K562 (cell line): ENCODE measurements around the gene SLC46A3. TPM values are rescaled to one million over a fixed set of nuclear protein-coding genes. Genes with fewer than 3 reads are reported as not detected.
A peak's percentile ranks its signal among the peaks of the same experiment; 100 is the strongest.

Experiments used
- BACH1 ChIP-seq: fragments of 200-800 bp; sonication (Bioruptor generic); IDR thresholded peaks from 2 replicates; pipeline ENCODE4 v1.6.1; 2016; ENCODE audit warnings: missing genetic modification characterization, missing compliant biosample characterization
- C11orf30 ChIP-seq: fragments of 450-650 bp; IDR thresholded peaks from 2 replicates; pipeline ENCODE4 v1.6.1; 2016; ENCODE audit warnings: low read depth, mild to moderate bottlenecking
- DEAF1 ChIP-seq: fragments of 450-650 bp; formaldehyde crosslinking; IDR thresholded peaks from 2 replicates; pipeline ENCODE4 v1.4.0; 2020; ENCODE audit warnings: mild to moderate bottlenecking, moderate library complexity
- DPF2 ChIP-seq: fragments of 450-650 bp; IDR thresholded peaks from 2 replicates; pipeline ENCODE4 v1.6.1; 2016
- ETV1 ChIP-seq: fragments of 450-650 bp; conservative IDR thresholded peaks from 2 replicates; pipeline ENCODE4 v1.6.1; 2016; ENCODE audit warnings: missing genetic modification characterization, control low read depth, low read depth, missing compliant biosample characterization
- HNRNPH1 ChIP-seq: fragments of 200-400 bp; formaldehyde crosslinking; optimal IDR thresholded peaks from 2 replicates; pipeline ENCODE3; 2017; ENCODE audit warnings: low read depth, mild to moderate bottlenecking, low read length, moderate library complexity
- HSF4 ChIP-seq: fragments of 250-450 bp; sonication (Bioruptor Pico); IDR thresholded peaks from 2 replicates; pipeline ENCODE4 v2.1.2; 2022; ENCODE audit warnings: mild to moderate bottlenecking, moderate library complexity, borderline replicate concordance
- JUND ChIP-seq, 2 experiments: IDR thresholded peaks; 2 replicates in 1 of 2; 3 replicates in 1 of 2; pipeline ENCODE4 v1.6.1; 2011; ENCODE audit warnings: borderline replicate concordance in 2 of 2, low read depth in 2 of 2, low read length in 2 of 2, improper control_type of control experiment in 1 of 2, missing biosample characterization in 1 of 2, missing genetic modification characterization in 1 of 2, missing genetic modification reagents in 1 of 2
- KLF13 ChIP-seq: fragments of 450-650 bp; IDR thresholded peaks from 2 replicates; pipeline ENCODE4 v1.6.1; 2016; ENCODE audit warnings: missing genetic modification characterization, low read depth, mild to moderate bottlenecking, missing compliant biosample characterization, moderate library complexity, borderline replicate concordance
- MAFG ChIP-seq: fragments of 450-650 bp; conservative IDR thresholded peaks from 2 replicates; pipeline ENCODE4 v1.6.1; 2016; ENCODE audit warnings: missing genetic modification characterization, missing compliant biosample characterization
- PHB ChIP-seq: fragments of 250-450 bp; sonication (Bioruptor Pico); IDR thresholded peaks from 2 replicates; pipeline ENCODE4 v1.5.0; 2021
- RBFOX2 ChIP-seq: fragments of 200-400 bp; formaldehyde crosslinking; IDR thresholded peaks from 2 replicates; pipeline ENCODE4 v1.6.1; 2017; ENCODE audit warnings: low read depth, mild to moderate bottlenecking, low read length, moderate library complexity
- SNRNP70 ChIP-seq: fragments of 200-400 bp; formaldehyde crosslinking; optimal IDR thresholded peaks from 2 replicates; pipeline ENCODE3; 2017; ENCODE audit warnings: low read depth, low read length
- ZNF398 ChIP-seq: fragments of 250-450 bp; sonication (Bioruptor Pico); IDR thresholded peaks from 2 replicates; pipeline ENCODE4 v1.8.0; 2021; ENCODE audit warnings: moderate library complexity, mild to moderate bottlenecking, inconsistent platforms
- ZNF764 ChIP-seq: fragments of 250-450 bp; sonication (Bioruptor Pico); IDR thresholded peaks from 2 replicates; pipeline ENCODE4 v1.4.0; 2020; ENCODE audit warnings: low read depth, mild to moderate bottlenecking, moderate library complexity
- polyA plus RNA-seq, 8 experiments: library from polyadenylated mRNA; depleted of rRNA in 4 of 8; stranded (reverse) in 5 of 8; unstranded in 3 of 8; fragments of >200 nt; fragmentation: Nextera tagmentation in 2 of 8; fragmentation: Illumina TruSeq in 1 of 8; extraction: Ambion mirVana in 2 of 8; extraction: Trizol in 1 of 8; gene quantifications; 2 replicates each; pipeline versions ENCODE4 v1.2.1 to v1.2.3, GENCODE V29; 2011 to 2014; ENCODE audit warnings: inconsistent platforms in 1 of 8, missing spikeins in 1 of 8
- total RNA-seq, 7 experiments: library from RNA; depleted of rRNA in 6 of 7; stranded (reverse); fragments of >200 nt in 6 of 7; fragmentation: Illumina TruSeq in 2 of 7; extraction: Trizol in 2 of 7; gene quantifications; 2 replicates each; pipeline versions ENCODE4 v1.2.1 to v1.2.3, GENCODE V29; 2011 to 2021; ENCODE audit warnings: low replicate concordance in 1 of 7

The SLC46A3 gene
- total and polyA plus RNA-seq, 9 of the 15 experiments (the other 6 are each of a cell fraction or from before 2014, with no cell fraction given) = 0.14 to 1.2 (median 0.51) TPM

- 0 out of 2 replicates have a peak, but pooled peaks have one; percentile 32 for TF ChIP-seq ETV1
- no peak for TF ChIP-seq ZNF398
- TF ChIP-seq DPF2 = peak; percentile 42
- TF ChIP-seq PHB (CRISPR knock-in tag) = no peak
- no peak for TF ChIP-seq HSF4 (CRISPR knock-in tag)
- TF ChIP-seq DEAF1 (CRISPR knock-in tag) = no peak
- TF ChIP-seq SNRNP70 = no peak
- TF ChIP-seq KLF13 (tag) = no peak
- no peak for TF ChIP-seq ZNF764 (CRISPR knock-in tag)
- TF ChIP-seq JUND (IDR thresholded peaks at IDR 0.05; ENCODE audit: borderline replicate concordance, low read depth, low read length) = peak; percentile 35; the same call in 1 of the 2 replicates
- peak; percentile 74; the same call in 2 of the 3 replicates for TF ChIP-seq JUND (tag; IDR thresholded peaks at IDR 0.05; ENCODE audit: borderline replicate concordance, low read depth, low read length)
- peak; percentile 93 for TF ChIP-seq MAFG (tag)
- TF ChIP-seq HNRNPH1 = no peak
- TF ChIP-seq C11orf30 = peak; percentile 86
- peak; percentile 86 for TF ChIP-seq BACH1
- no peak for TF ChIP-seq RBFOX2
- TF ChIP-seq, all 486 proteins: peak for 24
Measured at GRCh38 chr13:28707629-28708427, 10.9 kb downstream of the SLC46A3 start (continued).
